Skeletal muscle tissue (tissue), 4 donors: ENCODE measurements around the gene DNAH2. TPM values are rescaled to one million over a fixed set of nuclear protein-coding genes. Genes with fewer than 3 reads are reported as not detected.

Source experiments
- H3K27ac ChIP-seq: one replicate; pipeline ENCODE4 v1.7.0; 2013; ENCODE audit warnings: mild to moderate bottlenecking, low read depth, low read length, inconsistent platforms
- H3K27me3 ChIP-seq, 3 donors: one replicate each; pipeline ENCODE4 v1.7.0; 2013; ENCODE audit warnings: low read length in 3 of 3; ENCODE audit not compliant: control insufficient read depth in 3 of 3, insufficient read depth in 3 of 3
- H3K36me3 ChIP-seq, 3 donors: one replicate each; pipeline ENCODE4 v1.7.0; 2013; ENCODE audit warnings: low read length in 3 of 3; ENCODE audit not compliant: control insufficient read depth in 3 of 3, insufficient read depth in 3 of 3
- H3K4me1 ChIP-seq, 3 donors: one replicate each; pipeline ENCODE4 v1.7.0; 2013; ENCODE audit warnings: low read length in 3 of 3, mild to moderate bottlenecking in 3 of 3; ENCODE audit not compliant: control insufficient read depth in 3 of 3, insufficient read depth in 3 of 3
- H3K4me3 ChIP-seq, 3 donors: one replicate each; pipeline ENCODE4 v1.7.0; 2013; ENCODE audit warnings: low read length in 3 of 3
- H3K9ac ChIP-seq, 3 donors: one replicate each; pipeline ENCODE4 v1.7.0; 2013; ENCODE audit warnings: low read length in 3 of 3, mild to moderate bottlenecking in 3 of 3, moderate library complexity in 2 of 3, low read depth in 1 of 3
- H3K9me3 ChIP-seq, 3 donors: one replicate each; pipeline ENCODE4 v1.7.0; 2013; ENCODE audit warnings: low read length in 3 of 3; ENCODE audit not compliant: control insufficient read depth in 3 of 3
- total RNA-seq: library from RNA; depleted of rRNA; stranded (reverse); fragments of >200 nt; gene quantifications from one replicate; pipeline ENCODE4 v1.2.3, GENCODE V29; 2014
- donor health status: Osteomylitis.

The DNAH2 gene
- total RNA-seq, 1 donor from 2014 or later = 0.52 TPM

GRCh38 chr17:7814969-7815368 is 97.4 kb downstream of the DNAH2 start:
- Histone ChIP-seq H3K27me3 (peaks cover 0 to 16% (median 3%) of the 10 kb centered on the region in 3 donors), H3K9me3 (no peaks in the 10 kb centered on the region), H3K27ac (no peak overlapping the region), H3K4me3 (no peak overlapping the region), H3K36me3 (no peaks in the 10 kb centered on the region), H3K9ac (no peak overlapping the region), H3K4me1 (no peaks in the 10 kb centered on the region)

GRCh38 chr17:7816926-7817642 is 99.5 kb downstream of the DNAH2 start:
- Histone ChIP-seq H3K27me3 (peaks cover 0 to 16% (median 3%) of the 10 kb centered on the region in 3 donors), H3K4me1 (no peaks in the 10 kb centered on the region), H3K27ac (no peak overlapping the region), H3K9ac (no peak overlapping the region), H3K4me3 (no peak overlapping the region), H3K36me3 (no peaks in the 10 kb centered on the region), H3K9me3 (no peaks in the 10 kb centered on the region)

DNA sequence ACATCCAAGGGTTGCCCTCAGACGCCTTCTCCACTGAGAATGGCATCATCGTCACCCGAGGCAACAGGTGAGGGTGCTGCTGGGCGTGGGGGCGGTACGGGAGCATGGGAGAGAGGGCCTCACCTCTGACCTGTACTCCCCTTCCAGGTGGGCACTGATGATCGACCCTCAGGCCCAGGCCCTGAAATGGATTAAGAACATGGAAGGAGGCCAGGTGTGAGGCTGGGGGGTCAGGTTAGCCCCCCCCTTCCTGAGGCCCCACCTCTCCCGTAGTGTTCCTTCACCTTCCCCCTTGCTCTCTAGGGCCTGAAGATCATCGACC is 100.1 kb downstream of the DNAH2 start:
- Histone ChIP-seq H3K27ac (no peak overlapping the region), H3K9me3 (no peaks in the 10 kb centered on the region), H3K4me1 (no peaks in the 10 kb centered on the region), H3K4me3 (no peak overlapping the region), H3K27me3 (peaks cover 0 to 16% (median 3%) of the 10 kb centered on the region in 3 donors), H3K9ac (no peak overlapping the region), H3K36me3 (no peaks in the 10 kb centered on the region)

DNA sequence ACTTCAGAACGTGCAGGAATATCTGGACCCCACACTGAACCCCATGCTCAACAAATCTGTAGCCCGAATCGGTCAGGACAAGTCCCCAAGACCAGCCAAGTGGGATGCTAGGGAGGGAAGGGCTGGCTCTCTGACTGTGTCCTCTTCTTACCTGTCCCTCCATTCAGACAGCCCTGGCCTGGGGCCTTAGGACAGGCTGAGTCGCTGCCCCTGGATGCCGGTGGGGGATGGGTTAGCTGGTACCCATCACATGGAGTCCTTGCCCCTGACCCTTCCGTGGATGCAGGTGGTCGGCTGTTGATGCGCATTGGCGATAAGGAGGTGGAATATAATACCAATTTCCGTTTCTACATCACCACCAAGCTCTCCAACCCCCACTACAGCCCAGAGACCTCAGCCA is 100.5 kb downstream of the DNAH2 start:
- Histone ChIP-seq H3K4me3 (no peak overlapping the region), H3K27ac (no peak overlapping the region), H3K9ac (no peak overlapping the region), H3K4me1 (no peaks in the 10 kb centered on the region), H3K9me3 (no peaks in the 10 kb centered on the region), H3K36me3 (no peaks in the 10 kb centered on the region), H3K27me3 (peaks cover 0 to 16% (median 3%) of the 10 kb centered on the region in 3 donors)

DNA sequence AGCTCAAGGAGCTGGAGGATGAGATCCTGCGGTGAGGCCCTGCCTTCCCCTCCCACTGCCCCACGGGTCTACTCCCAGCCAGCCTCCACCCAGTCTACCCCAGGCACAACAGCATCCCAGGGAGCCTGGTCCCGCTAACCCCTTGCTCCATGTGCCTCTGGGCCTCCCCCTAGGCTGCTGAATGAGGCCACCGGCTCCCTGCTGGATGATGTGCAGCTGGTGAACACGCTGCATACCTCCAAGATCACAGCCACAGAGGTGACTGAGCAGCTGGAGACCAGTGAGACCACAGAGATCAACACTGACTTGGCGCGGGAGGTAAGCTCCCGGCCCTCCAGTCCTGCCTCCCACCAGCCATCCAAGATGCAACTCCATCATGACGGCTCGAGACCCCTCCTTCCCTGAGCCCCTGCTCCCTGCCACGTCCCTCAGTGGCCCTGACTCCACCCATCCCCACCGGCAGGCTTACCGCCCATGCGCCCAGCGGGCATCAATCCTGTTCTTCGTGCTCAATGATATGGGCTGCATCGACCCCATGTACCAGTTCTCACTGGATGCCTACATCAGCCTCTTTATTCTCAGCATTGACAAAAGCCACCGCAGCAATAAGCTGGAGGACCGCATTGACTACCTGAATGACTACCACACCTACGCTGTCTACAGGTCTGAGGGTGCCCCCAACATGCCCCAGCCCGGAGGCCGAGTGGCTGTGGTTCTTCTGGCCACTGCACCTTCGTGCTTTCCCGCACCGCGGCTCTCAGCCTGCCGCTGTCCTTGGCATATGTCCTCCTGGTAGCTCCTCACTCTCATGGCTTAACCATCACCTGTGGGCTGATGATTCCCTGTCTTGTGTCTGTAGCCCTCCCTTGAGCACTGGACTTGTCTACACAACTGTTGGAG is 101.5 kb downstream of the DNAH2 start:
- no peak overlapping the region for H3K4me3 ChIP-seq
- no peaks in the 10 kb centered on the region for H3K9me3 ChIP-seq
- no peaks in the 10 kb centered on the region for H3K36me3 ChIP-seq
- H3K9ac ChIP-seq = no peak overlapping the region
- H3K27ac ChIP-seq = no peak overlapping the region
- H3K4me1 ChIP-seq = no peaks in the 10 kb centered on the region
- peaks cover 0 to 16% (median 3%) of the 10 kb centered on the region in 3 donors for H3K27me3 ChIP-seq

GRCh38 chr17:7820231-7820630 is 102.7 kb downstream of the DNAH2 start:
- H3K9me3 ChIP-seq = no peaks in the 10 kb centered on the region
- no peak overlapping the region for H3K27ac ChIP-seq
- peaks cover 0 to 16% (median 3%) of the 10 kb centered on the region in 3 donors for H3K27me3 ChIP-seq
- H3K9ac ChIP-seq = no peak overlapping the region
- H3K4me3 ChIP-seq = no peak overlapping the region
- no peaks in the 10 kb centered on the region for H3K4me1 ChIP-seq
- no peaks in the 10 kb centered on the region for H3K36me3 ChIP-seq

GRCh38 chr17:7822126-7822525 is 104.6 kb downstream of the DNAH2 start:
- H3K27me3 ChIP-seq = peaks cover 0 to 15% (median 3%) of the 10 kb centered on the region in 3 donors

DNA sequence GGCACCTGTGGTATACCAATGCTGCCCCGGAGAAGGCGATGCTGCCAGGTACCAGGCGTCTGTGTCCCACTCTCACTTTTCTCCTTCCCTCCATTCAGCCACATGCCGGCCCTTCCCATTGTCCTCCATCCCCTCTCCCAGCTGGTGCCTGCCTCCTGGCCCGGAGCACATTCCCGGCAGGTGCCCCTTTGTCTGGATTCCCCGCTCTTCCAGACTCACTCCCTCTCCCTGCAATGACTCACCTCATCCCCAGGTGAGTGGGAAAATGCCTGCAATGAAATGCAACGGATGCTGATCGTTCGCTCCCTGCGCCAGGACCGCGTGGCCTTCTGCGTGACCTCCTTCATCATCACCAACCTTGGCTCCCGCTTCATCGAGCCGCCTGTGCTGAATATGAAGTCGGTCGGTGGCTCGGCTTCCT is 106.0 kb downstream of the DNAH2 start:
- no peak overlapping the region for H3K4me3 ChIP-seq
- peaks cover 0 to 8% (median 3%) of the 10 kb centered on the region in 3 donors for H3K27me3 ChIP-seq
- H3K27ac ChIP-seq = no peak overlapping the region
- H3K9ac ChIP-seq = no peak overlapping the region
- no peaks in the 10 kb centered on the region for H3K4me1 ChIP-seq
- no peaks in the 10 kb centered on the region for H3K9me3 ChIP-seq
- no peaks in the 10 kb centered on the region for H3K36me3 ChIP-seq

More at GRCh38 chr17:7822126-7822525, 104.6 kb downstream of the DNAH2 start:
- Histone ChIP-seq H3K9ac (no peak overlapping the region), H3K27ac (no peak overlapping the region), H3K4me3 (no peak overlapping the region), H3K9me3 (no peaks in the 10 kb centered on the region), H3K36me3 (no peaks in the 10 kb centered on the region), H3K4me1 (no peaks in the 10 kb centered on the region)

GRCh38 chr17:7824021-7824924 is 106.7 kb downstream of the DNAH2 start:
- Histone ChIP-seq H3K27me3 (peaks cover 0 to 3% (median 1%) of the 10 kb centered on the region in 3 donors), H3K36me3 (no peaks in the 10 kb centered on the region), H3K4me1 (no peaks in the 10 kb centered on the region), H3K9me3 (no peaks in the 10 kb centered on the region), H3K27ac (no peak overlapping the region), H3K4me3 (no peak overlapping the region), H3K9ac (no peak overlapping the region)
